Ishikawa (cell line): ENCODE measurements around the gene DLX4.
A peak's percentile ranks its signal among the peaks of the same experiment; 100 is the strongest.

ENCODE experiments used
- CEBPB ChIP-seq: IDR thresholded peaks from 2 replicates; pipeline ENCODE4 v1.6.1; 2012
- CREB1 ChIP-seq: IDR thresholded peaks from 2 replicates; pipeline ENCODE4 v1.6.1; 2012; ENCODE audit warnings: low read depth
- EGR1 ChIP-seq: IDR thresholded peaks from 2 replicates; pipeline ENCODE4 v1.6.1; 2012
- EP300 ChIP-seq: IDR thresholded peaks from 2 replicates; pipeline ENCODE4 v1.6.1; 2012; ENCODE audit warnings: borderline replicate concordance
- FOXM1 ChIP-seq: IDR thresholded peaks from 2 replicates; pipeline ENCODE4 v1.6.1; 2012; ENCODE audit warnings: low read depth, borderline replicate concordance
- NFIC ChIP-seq: IDR thresholded peaks from 2 replicates; pipeline ENCODE4 v1.6.1; 2012
- RAD21 ChIP-seq: IDR thresholded peaks from 2 replicates; pipeline ENCODE4 v1.6.1; 2012; ENCODE audit warnings: low read depth
- TAF1 ChIP-seq: IDR thresholded peaks from 2 replicates; pipeline ENCODE4 v1.6.1; 2012; ENCODE audit warnings: low read depth, mild to moderate bottlenecking
- TCF12 ChIP-seq: IDR thresholded peaks from 2 replicates; pipeline ENCODE4 v1.6.1; 2012; ENCODE audit warnings: low read depth
- TEAD4 ChIP-seq: IDR thresholded peaks from 2 replicates; pipeline ENCODE4 v1.6.1; 2012
- YY1 ChIP-seq: IDR thresholded peaks from 2 replicates; pipeline ENCODE4 v1.6.1; 2012; ENCODE audit warnings: low read depth
- ZBTB7A ChIP-seq: IDR thresholded peaks from 2 replicates; pipeline ENCODE4 v1.6.1; 2012; ENCODE audit warnings: low read depth
- TF ChIP-seq, protein P1 (sequence below): IDR thresholded peaks from 2 replicates; pipeline ENCODE4 v1.6.1; 2012
- TF ChIP-seq, protein P2 (sequence below): IDR thresholded peaks from 2 replicates; pipeline ENCODE4 v1.6.1; 2012; ENCODE audit warnings: low read depth, mild to moderate bottlenecking
- TF ChIP-seq, protein P3 (sequence below): IDR thresholded peaks from 2 replicates; pipeline ENCODE4 v1.6.1; 2012

DLX4 gene

DNA sequence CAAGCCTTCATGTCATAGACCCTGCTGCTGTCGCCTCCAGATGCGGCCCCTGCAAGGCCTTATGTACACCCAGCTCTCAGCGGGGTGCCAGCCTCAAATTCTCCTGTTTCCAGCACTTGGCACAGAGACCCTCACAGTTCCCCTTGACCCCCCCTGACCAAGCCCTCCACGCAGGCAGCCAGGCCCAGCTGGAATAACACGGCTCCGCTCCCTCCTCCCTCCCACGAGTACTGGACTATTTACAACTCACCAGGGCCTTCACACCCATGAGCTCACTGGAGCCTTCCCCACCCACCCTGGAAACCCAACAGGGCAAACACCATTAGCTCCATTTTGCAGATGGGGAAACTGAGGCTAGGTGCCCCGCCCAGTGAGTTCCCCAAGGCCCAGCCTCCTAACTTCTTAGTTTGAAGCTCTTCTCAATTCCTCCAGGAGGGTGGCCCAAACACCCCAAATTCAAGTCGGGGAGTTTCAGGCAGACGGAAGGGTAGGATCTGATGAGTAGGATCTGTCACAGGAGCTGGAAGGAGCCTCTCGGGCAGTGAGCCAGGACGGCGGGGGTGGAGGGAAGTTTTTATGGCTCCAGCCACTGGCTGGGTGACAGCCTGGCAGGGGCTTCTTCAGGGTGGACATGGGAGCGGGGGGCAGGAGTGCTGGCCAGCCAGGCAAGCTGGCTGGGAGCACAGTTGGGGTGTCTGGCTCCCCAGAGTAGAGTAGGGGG is 17.5 kb upstream of the DLX4 start:
- TF ChIP-seq EP300 (no peak), EGR1 (no peak), FOXM1 (no peak), TCF12 (no peak), YY1 (no peak)

DNA sequence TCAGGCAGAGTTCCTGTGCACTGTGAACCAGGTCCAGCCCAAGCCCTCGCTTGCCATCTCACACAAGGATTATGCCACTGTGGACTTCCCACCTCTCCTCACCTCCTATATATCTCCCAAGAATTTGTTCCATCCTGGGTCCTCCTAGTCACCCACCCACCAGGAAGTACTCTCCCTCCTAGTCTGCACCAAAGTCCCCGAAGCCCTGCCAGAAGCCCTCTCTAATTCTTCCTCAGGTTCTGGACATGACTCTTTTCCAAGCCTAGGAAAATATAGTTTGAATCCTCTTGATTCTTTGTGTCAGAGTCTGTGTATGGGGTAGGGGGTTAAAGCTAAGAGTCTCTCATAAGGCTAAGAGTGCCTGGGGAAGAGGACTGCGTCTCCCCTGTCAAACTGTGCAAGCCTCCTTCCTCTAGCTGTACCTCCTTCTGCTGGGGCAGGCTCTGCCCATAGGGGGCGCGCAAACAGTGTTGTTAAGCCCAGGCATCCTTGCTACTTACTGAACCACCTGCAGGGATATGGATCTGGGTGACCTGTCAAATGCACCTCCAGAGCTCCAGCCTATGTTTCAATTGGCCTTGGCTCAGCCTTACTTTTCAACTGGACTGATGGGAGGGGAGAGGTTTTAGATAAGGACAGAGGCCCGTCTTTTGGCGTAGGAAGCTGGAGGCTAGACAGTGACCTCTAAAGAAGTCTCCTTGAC is 16.6 kb upstream of the DLX4 start:
- TF ChIP-seq CEBPB (no peak), RAD21 (peak; percentile 91), EGR1 (no peak), CREB1 (no peak)
- TF ChIP-seq, protein P1, sequence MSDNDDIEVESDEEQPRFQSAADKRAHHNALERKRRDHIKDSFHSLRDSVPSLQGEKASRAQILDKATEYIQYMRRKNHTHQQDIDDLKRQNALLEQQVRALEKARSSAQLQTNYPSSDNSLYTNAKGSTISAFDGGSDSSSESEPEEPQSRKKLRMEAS: 0 out of 2 replicates have a peak, but pooled peaks have one; percentile 15

DNA sequence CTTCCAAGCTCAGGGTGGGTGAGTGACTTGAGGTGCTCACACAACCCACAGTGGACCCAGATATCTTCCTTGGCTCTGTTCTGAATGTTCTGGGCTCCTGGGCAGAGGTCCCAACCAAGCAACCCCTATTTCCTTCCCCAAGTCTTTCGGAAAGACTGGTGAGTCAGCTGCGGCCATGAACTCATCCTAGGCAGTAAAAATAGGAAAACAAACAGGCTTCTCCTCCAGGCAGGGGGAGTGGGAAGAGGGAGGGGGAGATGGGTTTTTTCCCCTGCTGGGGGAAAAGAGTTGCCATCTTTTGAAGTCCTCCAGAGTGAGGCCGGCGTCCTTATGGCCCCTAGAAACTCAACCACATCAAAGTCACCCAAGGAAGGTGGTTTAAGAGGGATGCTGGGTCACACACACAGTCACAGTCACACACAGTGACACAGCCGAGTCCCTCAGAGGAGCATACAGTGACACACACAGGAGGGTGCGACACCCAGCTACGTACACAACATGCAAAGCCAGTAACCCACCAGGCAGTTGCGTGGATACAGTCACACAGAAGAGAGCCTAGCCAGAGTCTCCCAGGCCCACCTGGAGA is 16.0 kb upstream of the DLX4 start:
- TF ChIP-seq, protein P2, sequence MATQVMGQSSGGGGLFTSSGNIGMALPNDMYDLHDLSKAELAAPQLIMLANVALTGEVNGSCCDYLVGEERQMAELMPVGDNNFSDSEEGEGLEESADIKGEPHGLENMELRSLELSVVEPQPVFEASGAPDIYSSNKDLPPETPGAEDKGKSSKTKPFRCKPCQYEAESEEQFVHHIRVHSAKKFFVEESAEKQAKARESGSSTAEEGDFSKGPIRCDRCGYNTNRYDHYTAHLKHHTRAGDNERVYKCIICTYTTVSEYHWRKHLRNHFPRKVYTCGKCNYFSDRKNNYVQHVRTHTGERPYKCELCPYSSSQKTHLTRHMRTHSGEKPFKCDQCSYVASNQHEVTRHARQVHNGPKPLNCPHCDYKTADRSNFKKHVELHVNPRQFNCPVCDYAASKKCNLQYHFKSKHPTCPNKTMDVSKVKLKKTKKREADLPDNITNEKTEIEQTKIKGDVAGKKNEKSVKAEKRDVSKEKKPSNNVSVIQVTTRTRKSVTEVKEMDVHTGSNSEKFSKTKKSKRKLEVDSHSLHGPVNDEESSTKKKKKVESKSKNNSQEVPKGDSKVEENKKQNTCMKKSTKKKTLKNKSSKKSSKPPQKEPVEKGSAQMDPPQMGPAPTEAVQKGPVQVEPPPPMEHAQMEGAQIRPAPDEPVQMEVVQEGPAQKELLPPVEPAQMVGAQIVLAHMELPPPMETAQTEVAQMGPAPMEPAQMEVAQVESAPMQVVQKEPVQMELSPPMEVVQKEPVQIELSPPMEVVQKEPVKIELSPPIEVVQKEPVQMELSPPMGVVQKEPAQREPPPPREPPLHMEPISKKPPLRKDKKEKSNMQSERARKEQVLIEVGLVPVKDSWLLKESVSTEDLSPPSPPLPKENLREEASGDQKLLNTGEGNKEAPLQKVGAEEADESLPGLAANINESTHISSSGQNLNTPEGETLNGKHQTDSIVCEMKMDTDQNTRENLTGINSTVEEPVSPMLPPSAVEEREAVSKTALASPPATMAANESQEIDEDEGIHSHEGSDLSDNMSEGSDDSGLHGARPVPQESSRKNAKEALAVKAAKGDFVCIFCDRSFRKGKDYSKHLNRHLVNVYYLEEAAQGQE: no peak
- no peak for TF ChIP-seq TEAD4

DNA sequence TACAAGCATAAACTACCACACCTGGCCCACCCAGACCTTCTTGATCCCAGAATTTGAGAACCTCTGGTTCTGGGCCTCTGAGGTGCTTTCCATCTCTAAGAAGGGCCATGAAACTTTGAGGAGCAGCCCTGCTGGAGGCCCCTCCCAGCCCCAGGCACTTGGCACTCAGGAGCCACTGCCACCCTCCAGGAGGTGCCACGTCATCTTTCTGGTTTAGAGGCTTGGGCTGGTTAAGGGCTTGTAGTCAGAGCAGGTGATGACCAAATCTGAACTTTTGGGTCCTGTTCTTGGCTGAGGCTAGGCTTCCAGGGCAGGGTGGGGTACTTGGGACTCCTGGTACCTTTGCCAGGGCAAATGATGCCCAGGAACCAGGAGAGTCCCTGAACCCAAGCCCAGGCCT is 13.8 kb upstream of the DLX4 start:
- TF ChIP-seq ZBTB7A (no peak), TAF1 (no peak), RAD21 (no peak), EP300 (no peak), CEBPB (no peak), EGR1 (no peak), YY1 (no peak), TCF12 (no peak), TEAD4 (no peak), FOXM1 (no peak), NFIC (no peak), CREB1 (no peak)
- TF ChIP-seq, protein P3, sequence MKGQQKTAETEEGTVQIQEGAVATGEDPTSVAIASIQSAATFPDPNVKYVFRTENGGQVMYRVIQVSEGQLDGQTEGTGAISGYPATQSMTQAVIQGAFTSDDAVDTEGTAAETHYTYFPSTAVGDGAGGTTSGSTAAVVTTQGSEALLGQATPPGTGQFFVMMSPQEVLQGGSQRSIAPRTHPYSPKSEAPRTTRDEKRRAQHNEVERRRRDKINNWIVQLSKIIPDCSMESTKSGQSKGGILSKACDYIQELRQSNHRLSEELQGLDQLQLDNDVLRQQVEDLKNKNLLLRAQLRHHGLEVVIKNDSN: no peak
- TF ChIP-seq, protein P2: no peak
- TF ChIP-seq, protein P1: no peak

DNA sequence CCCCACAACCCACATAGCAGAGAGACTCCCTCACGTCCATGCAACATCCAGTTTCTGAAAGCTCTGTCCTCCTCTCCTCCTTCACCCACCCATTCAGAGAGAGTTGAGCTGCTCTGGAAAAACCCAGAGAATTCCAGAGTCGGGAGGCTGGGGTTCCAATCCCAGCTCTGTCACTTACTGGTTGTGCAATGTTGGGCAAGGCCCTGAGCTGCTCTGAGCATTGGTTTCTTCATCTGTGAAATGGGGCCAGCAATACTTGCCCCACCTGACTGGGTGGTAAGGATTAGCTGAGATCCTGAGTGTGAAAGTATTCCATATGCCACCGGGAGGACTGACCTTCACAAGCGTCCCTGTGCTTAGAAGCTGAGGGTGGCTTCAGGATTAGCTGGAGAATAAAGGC is 12.2 kb upstream of the DLX4 start:
- TF ChIP-seq ZBTB7A: no peak
- TF ChIP-seq, protein P2: no peak
- no peak for TF ChIP-seq EGR1
- TF ChIP-seq TAF1: no peak
- TF ChIP-seq YY1: no peak
- TF ChIP-seq NFIC: no peak
- no peak for TF ChIP-seq EP300
- TF ChIP-seq FOXM1: no peak
- TF ChIP-seq CEBPB: no peak
- TF ChIP-seq, protein P3: no peak
- TF ChIP-seq TCF12: no peak
- no peak for TF ChIP-seq TEAD4
- no peak for TF ChIP-seq RAD21
